Activated CD4-positive, alpha-beta memory T cell treated with anti-CD3 and anti-CD28 coated beads for 36 hours (primary cell): ENCODE measurements around the gene CAMTA1. TPM values are rescaled to one million over a fixed set of nuclear protein-coding genes. Genes with fewer than 3 reads are reported as not detected.
"Not testable (repeated sequence)": the region's sequence is repeated elsewhere in the genome, so short reads cannot be mapped to it uniquely, and the experiment has no call there.

Experiments used
- CTCF ChIA-PET: fragments of 350-600 bp; sonication (Branson Sonifier 250); formaldehyde crosslinking; loops from one replicate; lab custom pipeline; 2021; ENCODE audit warnings: antibody characterized with exemption, inconsistent platforms; lab: Charles Lee
- POLR2A ChIA-PET: fragments of 350-600 bp; sonication (Branson Sonifier 250); formaldehyde crosslinking; loops from one replicate; lab custom pipeline; 2021; ENCODE audit warnings: antibody characterized with exemption; lab: Charles Lee
- DNase-seq: peaks from one replicate; pipeline ENCODE4 v3.0.0-alpha.2; 2020
- H3K27ac Mint-ChIP-seq: one replicate; pipeline ENCODE4 v1.8.0; 2021; ENCODE audit warnings: mixed read lengths
- H3K27me3 Mint-ChIP-seq: one replicate; pipeline ENCODE4 v1.8.0; 2021; ENCODE audit warnings: mixed read lengths
- H3K36me3 Mint-ChIP-seq: one replicate; pipeline ENCODE4 v1.8.0; 2021; ENCODE audit warnings: mixed read lengths
- H3K4me1 Mint-ChIP-seq: one replicate; pipeline ENCODE4 v1.8.0; 2021; ENCODE audit warnings: low read depth, mixed read lengths
- H3K4me3 Mint-ChIP-seq: one replicate; pipeline ENCODE4 v1.8.0; 2021; ENCODE audit warnings: mild to moderate bottlenecking, mixed read lengths
- H3K9me3 Mint-ChIP-seq: one replicate; pipeline ENCODE4 v1.8.0; 2021; ENCODE audit warnings: mixed read lengths
- intact Hi-C: fragments of 100-400 bp; cut with micrococcal nuclease; formaldehyde crosslinking; loops from one replicate; pipeline ENCODE4 v1.15.1; 2023
- total RNA-seq, 2 experiments: library from RNA; stranded (reverse); gene quantifications; one replicate each; pipeline ENCODE4 v1.2.3, GENCODE V29; 2021

CAMTA1 gene
- total RNA-seq, 2 experiments from 2014 or later = 64.7 to 68.9 TPM

DNA sequence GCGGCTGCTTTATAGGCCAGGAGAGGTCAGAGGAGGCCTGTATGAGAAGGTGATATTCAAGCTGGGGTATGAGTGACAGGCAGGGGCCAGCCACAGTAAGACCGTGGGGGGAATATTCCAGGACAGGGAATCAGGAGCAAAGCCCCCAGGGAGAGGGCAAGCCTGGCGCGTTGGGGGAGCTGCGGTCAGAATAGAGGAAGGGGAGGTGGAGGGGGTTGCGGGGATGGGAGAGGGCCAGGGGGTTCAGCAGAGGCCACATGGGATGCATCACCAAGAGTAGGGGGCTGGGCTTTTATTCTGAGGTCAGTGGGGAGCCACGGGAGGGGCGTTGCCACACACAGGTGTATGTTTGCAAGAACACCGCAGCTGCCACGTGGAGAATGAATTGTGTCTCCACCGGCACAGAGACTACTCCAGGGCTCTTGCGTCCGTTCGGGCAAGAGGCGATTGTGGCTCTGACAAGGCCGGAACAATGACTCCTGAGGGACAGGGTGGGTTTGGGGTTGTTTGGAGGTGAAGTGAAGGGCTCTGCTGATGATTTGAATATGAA, 901.1 kb downstream of the CAMTA1 start:
- no peaks in the 10 kb centered on the region for H3K4me1 Mint-ChIP-seq
- DNase-seq = no peak

DNA sequence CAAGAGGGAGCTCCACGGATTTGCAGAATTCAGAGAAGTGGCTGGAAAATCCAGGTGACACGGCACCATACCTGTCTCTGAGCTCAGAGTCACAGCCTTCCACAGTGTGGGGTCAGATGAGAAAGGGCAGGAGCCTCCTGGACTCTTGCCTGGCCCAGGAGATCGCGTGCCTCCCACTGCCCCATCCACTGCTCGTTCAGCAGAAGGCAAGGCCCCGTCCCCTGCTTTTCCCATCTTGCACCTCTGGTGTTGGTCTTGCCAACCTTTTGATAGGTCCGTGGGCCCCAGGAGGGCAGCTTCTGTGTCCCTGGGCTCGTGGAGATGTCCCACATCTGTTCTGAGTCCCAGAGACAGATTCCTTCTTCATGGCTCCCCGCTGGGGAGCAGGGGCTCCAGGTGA, 902.2 kb downstream of the CAMTA1 start:
- ChIA-PET CTCF (interaction anchor here (1.5 to 3.7 kb wide), 2 partner anchors 19 to 40 kb away, joined by 3 to 21 read pairs; no protein-coding TSS in a partner anchor), POLR2A (no interaction called here)
- Mint-ChIP-seq H3K9me3 (peaks cover 3% of the 10 kb centered on the region), H3K4me1 (no peaks in the 10 kb centered on the region), H3K27ac (no peak overlapping the region), H3K4me3 (no peak overlapping the region), H3K36me3 (no peaks in the 10 kb centered on the region), H3K27me3 (peaks cover 4% of the 10 kb centered on the region)
- DNase-seq = no peak
- intact Hi-C loops = no loop called here

More for the DNA sequence above, 901.1 kb downstream of the CAMTA1 start:
- Mint-ChIP-seq H3K27ac (no peak overlapping the region), H3K9me3 (no peaks in the 10 kb centered on the region), H3K27me3 (peaks cover 5% of the 10 kb centered on the region), H3K4me3 (no peak overlapping the region), H3K36me3 (no peaks in the 10 kb centered on the region)
- intact Hi-C loops = no loop called here
- ChIA-PET POLR2A (no interaction called here), CTCF (interaction anchor here (1.5 to 3.7 kb wide), 2 partner anchors 18 to 39 kb away, joined by 3 to 21 read pairs; no protein-coding TSS in a partner anchor)

DNA sequence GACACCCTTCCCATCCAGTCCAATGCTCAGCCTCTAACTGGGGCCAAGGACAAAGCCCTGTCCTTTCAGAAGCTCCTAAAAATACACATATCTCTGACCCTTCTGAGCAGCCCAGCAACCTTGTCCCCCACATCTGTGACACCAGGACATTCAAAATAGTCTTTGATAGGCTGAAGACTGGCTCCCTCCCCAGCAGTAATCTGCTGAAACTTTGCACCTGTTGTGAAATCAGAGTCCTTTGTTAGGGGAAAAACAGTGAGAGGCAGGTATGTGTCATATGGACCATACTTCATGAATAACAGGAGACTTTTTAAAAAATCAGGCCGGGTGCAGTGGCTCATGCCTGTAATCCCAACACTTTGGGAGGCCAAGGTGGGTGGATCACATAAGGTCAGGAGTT, 903.4 kb downstream of the CAMTA1 start:
- Mint-ChIP-seq H3K27ac (no peak overlapping the region), H3K4me1 (no peaks in the 10 kb centered on the region), H3K4me3 (no peak overlapping the region), H3K36me3 (no peaks in the 10 kb centered on the region), H3K9me3 (peaks cover 11% of the 10 kb centered on the region), H3K27me3 (peaks cover 6% of the 10 kb centered on the region)
- intact Hi-C loops = no loop called here
- no peak for DNase-seq
- ChIA-PET POLR2A (no interaction called here), CTCF (interaction anchor here (3.7 kb wide), 1 partner anchor 20 kb away, joined by 21 read pairs; no protein-coding TSS in a partner anchor)

DNA sequence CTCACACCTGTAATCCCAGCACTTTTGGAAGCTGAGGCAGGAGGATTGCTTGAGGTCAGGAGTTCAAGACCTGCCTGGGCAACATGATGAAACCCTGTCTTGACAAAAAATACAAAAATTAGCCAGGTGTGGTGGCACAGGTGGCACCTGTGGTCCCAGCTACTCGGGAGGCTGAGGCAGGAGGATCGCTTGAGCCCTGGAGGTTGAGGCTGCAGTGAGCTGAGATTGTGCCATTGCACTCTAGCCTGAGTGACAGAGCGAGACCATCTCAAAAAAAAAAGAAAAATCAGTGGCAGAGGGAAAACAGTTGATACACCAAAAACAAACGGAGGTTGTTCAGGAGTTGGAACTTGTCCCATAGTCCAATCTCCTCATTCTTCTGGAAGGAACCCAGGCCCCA, 904.1 kb downstream of the CAMTA1 start:
- peaks cover 15% of the 10 kb centered on the region for H3K9me3 Mint-ChIP-seq
- H3K36me3 Mint-ChIP-seq, H3K27me3 Mint-ChIP-seq, H3K27ac Mint-ChIP-seq, H3K4me1 Mint-ChIP-seq, DNase-seq, H3K4me3 Mint-ChIP-seq, intact Hi-C loops: not testable (repeated sequence)
- CTCF ChIA-PET = interaction anchor here (0.7 to 3.7 kb wide), 3 partner anchors 20 to 64 kb away, joined by 3 to 21 read pairs (median 5); no protein-coding TSS in a partner anchor
- POLR2A ChIA-PET = interaction anchor here (0.7 kb wide), 1 partner anchor 386 kb away, joined by 5 read pairs; no protein-coding TSS in a partner anchor

GRCh38 chr1:7690076-7690475, 904.8 kb downstream of the CAMTA1 start:
- peaks cover 6% of the 10 kb centered on the region for H3K27me3 Mint-ChIP-seq
- H3K4me3 Mint-ChIP-seq = no peak overlapping the region
- H3K9me3 Mint-ChIP-seq = peaks cover 15% of the 10 kb centered on the region
- intact Hi-C loops = no loop called here
- no peak for DNase-seq
- ChIA-PET CTCF (interaction anchor here (0.7 to 3.7 kb wide), 3 partner anchors 21 to 63 kb away, joined by 3 to 21 read pairs (median 5); no protein-coding TSS in a partner anchor), POLR2A (interaction anchor here (0.7 kb wide), 1 partner anchor 387 kb away, joined by 5 read pairs; no protein-coding TSS in a partner anchor)
- no peak overlapping the region for H3K27ac Mint-ChIP-seq
- no peaks in the 10 kb centered on the region for H3K36me3 Mint-ChIP-seq
- no peaks in the 10 kb centered on the region for H3K4me1 Mint-ChIP-seq

- no peaks in the 10 kb centered on the region for H3K4me1 Mint-ChIP-seq
- H3K4me3 Mint-ChIP-seq = no peak overlapping the region
- ChIA-PET CTCF (interaction anchor here (1.1 kb wide), 1 partner anchor 62 kb away, joined by 3 read pairs; no protein-coding TSS in a partner anchor), POLR2A (no interaction called here)
- no peaks in the 10 kb centered on the region for H3K36me3 Mint-ChIP-seq
- H3K9me3 Mint-ChIP-seq = peaks cover 15% of the 10 kb centered on the region
- DNase-seq = no peak
- no peak overlapping the region for H3K27ac Mint-ChIP-seq
- peaks cover 6% of the 10 kb centered on the region for H3K27me3 Mint-ChIP-seq
- intact Hi-C loops = no loop called here
These were observed 905.4 kb downstream of the CAMTA1 start for GRCh38 chr1:7690496-7691182.

- no peak overlapping the region for H3K27ac Mint-ChIP-seq
- peaks cover 15% of the 10 kb centered on the region for H3K9me3 Mint-ChIP-seq
- ChIA-PET POLR2A (no interaction called here), CTCF (no interaction called here)
- no peaks in the 10 kb centered on the region for H3K4me1 Mint-ChIP-seq
- intact Hi-C loops = no loop called here
- no peaks in the 10 kb centered on the region for H3K36me3 Mint-ChIP-seq
- H3K4me3 Mint-ChIP-seq = no peak overlapping the region
- no peak for DNase-seq
- H3K27me3 Mint-ChIP-seq = peaks cover 6% of the 10 kb centered on the region
These were observed 906.3 kb downstream of the CAMTA1 start for GRCh38 chr1:7691576-7691975.

DNA sequence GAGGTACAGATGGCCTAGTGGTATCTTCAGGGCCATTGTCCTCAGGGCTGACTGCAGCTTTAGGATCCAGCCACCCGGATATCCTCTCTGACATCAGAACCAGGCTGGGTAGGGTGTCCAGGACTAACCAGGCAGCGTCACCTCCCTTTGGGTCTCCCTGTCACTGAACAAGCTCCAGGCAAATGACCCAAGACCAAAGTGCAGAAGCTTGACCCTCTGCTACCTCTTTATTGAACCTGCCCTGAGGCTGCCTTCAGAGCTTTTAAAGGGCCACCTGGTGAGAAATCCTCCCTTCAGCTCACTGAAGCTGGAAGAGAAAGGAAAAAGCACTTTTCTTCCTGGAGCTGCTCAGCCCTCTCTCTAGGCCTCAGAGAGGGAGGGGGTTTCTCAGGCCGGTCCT, 906.8 kb downstream of the CAMTA1 start:
- peaks cover 5% of the 10 kb centered on the region for H3K27me3 Mint-ChIP-seq
- CTCF ChIA-PET = no interaction called here

DNA sequence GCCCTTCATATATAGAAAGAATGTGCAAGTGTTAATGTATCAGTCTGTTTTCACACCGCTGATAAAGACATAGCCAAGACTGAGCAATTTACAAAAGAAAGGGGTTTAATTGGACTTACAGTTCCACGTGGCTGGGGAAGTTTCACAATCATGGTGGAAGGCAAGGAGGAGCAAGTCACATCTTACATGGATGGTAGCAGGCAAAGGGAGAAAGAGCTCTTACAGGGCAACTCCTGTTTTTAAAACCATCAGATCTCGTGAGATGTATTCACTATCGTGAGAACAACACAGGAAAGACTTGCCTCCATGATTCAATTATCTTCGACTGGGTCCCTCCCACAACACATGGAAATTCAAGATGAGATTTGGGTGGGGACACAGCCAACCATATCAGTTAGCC, 907.8 kb downstream of the CAMTA1 start:
- peaks cover 15% of the 10 kb centered on the region for H3K9me3 Mint-ChIP-seq
- POLR2A ChIA-PET, H3K27me3 Mint-ChIP-seq, H3K36me3 Mint-ChIP-seq, DNase-seq, H3K4me1 Mint-ChIP-seq, H3K4me3 Mint-ChIP-seq, intact Hi-C loops, CTCF ChIA-PET, H3K27ac Mint-ChIP-seq: not testable (repeated sequence)

More for the DNA sequence above, 906.8 kb downstream of the CAMTA1 start:
- no peak overlapping the region for H3K27ac Mint-ChIP-seq
- no peaks in the 10 kb centered on the region for H3K36me3 Mint-ChIP-seq
- intact Hi-C loops = no loop called here
- no peak for DNase-seq
- no peak overlapping the region for H3K4me3 Mint-ChIP-seq
- H3K9me3 Mint-ChIP-seq = peaks cover 15% of the 10 kb centered on the region
- POLR2A ChIA-PET = no interaction called here
- no peaks in the 10 kb centered on the region for H3K4me1 Mint-ChIP-seq

- ChIA-PET CTCF (no interaction called here), POLR2A (no interaction called here)
- Mint-ChIP-seq H3K9me3 (peaks cover 15% of the 10 kb centered on the region), H3K4me3 (no peak overlapping the region), H3K27me3 (peaks cover 5% of the 10 kb centered on the region), H3K27ac (no peak overlapping the region), H3K36me3 (no peaks in the 10 kb centered on the region), H3K4me1 (no peaks in the 10 kb centered on the region)
- intact Hi-C loops = no loop called here
- DNase-seq = no peak
These were observed 908.4 kb downstream of the CAMTA1 start for GRCh38 chr1:7693662-7694061.

DNA sequence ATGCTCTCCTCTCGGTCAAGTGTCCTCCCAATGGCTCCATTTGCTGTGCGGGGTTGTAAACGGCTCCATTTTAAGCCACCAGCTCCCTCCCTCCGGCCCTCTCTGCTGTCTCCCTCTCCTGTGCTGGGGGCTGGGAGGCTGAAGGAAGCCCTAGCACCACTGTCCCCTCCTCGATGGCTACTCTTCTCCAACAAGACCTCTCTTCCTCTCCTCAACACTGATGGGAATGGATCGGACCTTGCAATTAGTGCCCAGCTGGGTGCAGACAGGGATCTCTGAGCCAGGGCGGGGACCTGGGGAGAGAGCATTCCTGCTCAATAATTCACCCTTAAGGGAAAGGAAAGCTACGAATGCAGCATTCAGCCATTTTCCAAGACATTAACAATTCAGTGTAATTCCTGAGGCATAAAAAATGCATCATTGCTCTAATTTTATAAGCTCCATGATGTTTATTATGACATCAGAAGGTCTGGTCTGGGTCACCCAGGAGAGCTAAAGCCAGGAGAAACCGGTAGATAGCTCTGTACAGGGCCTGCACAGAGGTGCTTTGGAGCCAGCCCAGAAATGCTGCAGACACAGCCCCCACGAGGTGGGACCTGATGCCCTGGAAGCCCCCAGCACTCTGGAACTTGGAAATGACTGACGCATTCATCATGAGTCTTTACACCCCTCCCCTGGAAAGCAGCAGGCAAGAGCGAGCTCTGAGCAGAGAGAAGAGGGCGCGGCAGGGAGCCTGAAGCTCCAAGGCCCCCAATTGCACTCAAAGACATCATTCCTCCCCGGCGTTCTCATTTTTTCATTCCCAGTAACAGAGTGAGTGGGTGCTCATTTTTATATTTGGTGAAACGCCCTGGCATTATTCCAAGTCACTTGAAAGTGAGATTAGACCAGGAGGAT, 909.6 kb downstream of the CAMTA1 start:
- intact Hi-C loops = no loop called here
- no peaks in the 10 kb centered on the region for H3K36me3 Mint-ChIP-seq
- DNase-seq = no peak
- peaks cover 4% of the 10 kb centered on the region for H3K4me1 Mint-ChIP-seq
- no peak overlapping the region for H3K27ac Mint-ChIP-seq
- H3K9me3 Mint-ChIP-seq = peaks cover 15% of the 10 kb centered on the region
- no peak overlapping the region for H3K4me3 Mint-ChIP-seq
- ChIA-PET CTCF (interaction anchor here (1.8 kb wide), 2 partner anchors 25 to 58 kb away, joined by 5 to 10 read pairs; no protein-coding TSS in a partner anchor), POLR2A (no interaction called here)
- peaks cover 5% of the 10 kb centered on the region for H3K27me3 Mint-ChIP-seq
